Heart left ventricle (tissue), 13 donors: ENCODE results near the gene FOXN3.

ENCODE experiments used
- CTCF ChIP-seq, 12 donors: fragments of 200-600 bp; sonication (generic) in 4 of 12; IDR thresholded peaks; one replicate each; pipeline versions ENCODE4 v1.5.0 to v1.8.0; 2018 to 2022; ENCODE audit warnings: antibody characterized with exemption in 12 of 12, mild to moderate bottlenecking in 5 of 12
- POLR2A ChIP-seq, 2 donors: fragments of 450-650 bp; IDR thresholded peaks; one replicate each; pipeline ENCODE4 v1.6.1; 2017; ENCODE audit warnings: antibody characterized with exemption in 2 of 2, mild to moderate bottlenecking in 2 of 2, moderate library complexity in 2 of 2
- donor health status: ischemic (EF 13 %, LVEDD 7.1; RV severe dilation, severe dysfunction).
- donor health status: DM: no; HTN: yes; CAD: no.
- donor health status: DM: no; HTN: no; CAD: no.
- donor health status: ischemic (EF 25% LVEDD 6.9; RV normal size, moderate dysfunction).
- donor health status: ischemic (EF 25% LVEDD 5.7; RV mildly dilated, moderate dysfunction).
- donor health status: ischemic (EF 35%, LVEDD 5.7; RV mildly dilated, moderate dysfunction).
- donor health status: nonischemic (EF 11% LVEDD 7.7; RV severe dilation, severe dysfunction).
- donor health status: DM: yes; HTN: yes; CAD: no.
- donor health status: PGD.
- donor health status: ischemic (EF 29% LVEDD 5.4; RV normal size, mild dysfunction).
- donor health status: nonischemic (EF 23%, LVEDD 6.1; RV moderate dilation, normal function).

GRCh38 chr14:89227496-89227836, 189.6 kb downstream of the FOXN3 start:
- TF ChIP-seq POLR2A (IDR thresholded peaks at IDR 0.05) (no peak), CTCF (IDR thresholded peaks at IDR 0.05) (no peak)
